Measurements from ENCODE around the gene VIPR2. TPM values are rescaled to one million over a fixed set of nuclear protein-coding genes. Genes with fewer than 3 reads are reported as not detected.

Gene VIPR2
- total and polyA plus RNA-seq, 2 experiments from 2014 or later = 2.2 to 2.4 TPM

GRCh38 chr7:159005618-159006017 lies 139.0 kb downstream of the VIPR2 start:
- Histone ChIP-seq H3K4me1 (ENCODE audit: low read depth) (no peaks in the 10 kb centered on the region), H3K9me3 (ENCODE audit: low read depth) (no peaks in the 10 kb centered on the region), H3K4me3 (no peak overlapping the region), H3K36me3 (no peaks in the 10 kb centered on the region), H3K27ac (no peak overlapping the region), H3K27me3 (no peaks in the 10 kb centered on the region)
- no peak for TF ChIP-seq CTCF (IDR thresholded peaks at IDR 0.05; ENCODE audit: low read depth, low read length)
- DNase-seq (ENCODE audit: low read depth in 1 of 2, low spot score in 1 of 2) = no peak

GRCh38 chr7:159004411-159004810 lies 140.3 kb downstream of the VIPR2 start:
- H3K27me3 ChIP-seq = no peaks in the 10 kb centered on the region
- TF ChIP-seq CTCF (IDR thresholded peaks at IDR 0.05; ENCODE audit: low read depth, low read length) = no peak
- no peak overlapping the region for H3K27ac ChIP-seq
- DNase-seq (ENCODE audit: low read depth in 1 of 2, low spot score in 1 of 2) = no peak
- no peak overlapping the region for H3K4me3 ChIP-seq
- H3K36me3 ChIP-seq = no peaks in the 10 kb centered on the region
- no peaks in the 10 kb centered on the region for H3K9me3 ChIP-seq (ENCODE audit: low read depth)
- H3K4me1 ChIP-seq (ENCODE audit: low read depth) = no peaks in the 10 kb centered on the region

- Histone ChIP-seq H3K4me3 (no peak overlapping the region), H3K27ac (no peak overlapping the region), H3K4me1 (ENCODE audit: low read depth) (no peaks in the 10 kb centered on the region), H3K36me3 (no peaks in the 10 kb centered on the region), H3K27me3 (no peaks in the 10 kb centered on the region), H3K9me3 (ENCODE audit: low read depth) (no peaks in the 10 kb centered on the region)
- DNase-seq (ENCODE audit: low read depth in 1 of 2, low spot score in 1 of 2) = no peak
- TF ChIP-seq CTCF (IDR thresholded peaks at IDR 0.05; ENCODE audit: low read depth, low read length) = no peak
Measured at GRCh38 chr7:159001811-159002210, 142.9 kb downstream of the VIPR2 start.

GRCh38 chr7:159000859-159001435 lies 143.7 kb downstream of the VIPR2 start:
- Histone ChIP-seq H3K4me3 (no peak overlapping the region), H3K9me3 (ENCODE audit: low read depth) (no peaks in the 10 kb centered on the region), H3K36me3 (no peaks in the 10 kb centered on the region), H3K27ac (no peak overlapping the region), H3K4me1 (ENCODE audit: low read depth) (no peaks in the 10 kb centered on the region), H3K27me3 (no peaks in the 10 kb centered on the region)
- no peak for TF ChIP-seq CTCF (IDR thresholded peaks at IDR 0.05; ENCODE audit: low read depth, low read length)
- DNase-seq (ENCODE audit: low read depth in 1 of 2, low spot score in 1 of 2) = no peak

GRCh38 chr7:159000070-159000469 lies 144.6 kb downstream of the VIPR2 start:
- Histone ChIP-seq H3K27me3 (no peaks in the 10 kb centered on the region), H3K4me3 (no peak overlapping the region), H3K9me3 (ENCODE audit: low read depth) (no peaks in the 10 kb centered on the region), H3K36me3 (no peaks in the 10 kb centered on the region), H3K4me1 (ENCODE audit: low read depth) (no peaks in the 10 kb centered on the region), H3K27ac (no peak overlapping the region)
- no peak for DNase-seq (ENCODE audit: low read depth in 1 of 2, low spot score in 1 of 2)
- TF ChIP-seq CTCF (IDR thresholded peaks at IDR 0.05; ENCODE audit: low read depth, low read length) = no peak

Data from cardiac muscle cell (in vitro differentiated cells and primary cell).